ENCODE measurements around the gene CTRB1.
"Not testable (repeated sequence)": the region's sequence is repeated elsewhere in the genome, so short reads cannot be mapped to it uniquely, and the experiment has no call there.

Gene CTRB1

DNA sequence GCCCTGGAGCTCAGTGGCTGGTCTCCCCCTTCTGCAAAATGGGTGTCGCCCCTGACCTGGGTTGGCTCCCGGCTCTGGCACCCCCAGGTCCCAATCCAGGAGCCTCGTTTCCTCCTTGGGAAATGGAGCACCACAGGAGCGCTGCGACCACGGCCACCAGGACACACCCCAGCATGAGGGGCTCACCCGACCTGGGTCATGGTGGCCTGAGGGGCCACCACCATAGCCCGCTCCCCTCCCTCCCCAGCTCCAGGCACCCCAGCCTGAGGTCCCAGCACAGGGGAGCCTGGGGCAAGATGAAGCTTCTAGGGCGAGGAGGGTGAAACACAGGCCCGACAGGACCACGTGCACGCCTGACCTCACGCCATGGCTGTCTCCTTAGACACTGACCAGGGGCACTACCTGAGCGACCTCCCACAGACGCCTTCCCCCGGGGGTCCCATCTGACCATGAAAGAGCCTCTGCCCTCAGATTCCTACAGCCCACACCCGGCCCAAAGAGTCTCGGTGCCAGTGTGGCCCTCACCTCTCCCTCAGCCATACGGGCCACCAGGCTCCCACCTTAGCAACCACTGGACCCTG, 20.8 kb downstream of the CTRB1 start:
- peak overlapping the region; percentile 93 to 99 for H3K27ac ChIP-seq
- H3K36me3 ChIP-seq = peaks cover 26 to 56% (median 28%) of the 10 kb centered on the region in 3 donors

DNA sequence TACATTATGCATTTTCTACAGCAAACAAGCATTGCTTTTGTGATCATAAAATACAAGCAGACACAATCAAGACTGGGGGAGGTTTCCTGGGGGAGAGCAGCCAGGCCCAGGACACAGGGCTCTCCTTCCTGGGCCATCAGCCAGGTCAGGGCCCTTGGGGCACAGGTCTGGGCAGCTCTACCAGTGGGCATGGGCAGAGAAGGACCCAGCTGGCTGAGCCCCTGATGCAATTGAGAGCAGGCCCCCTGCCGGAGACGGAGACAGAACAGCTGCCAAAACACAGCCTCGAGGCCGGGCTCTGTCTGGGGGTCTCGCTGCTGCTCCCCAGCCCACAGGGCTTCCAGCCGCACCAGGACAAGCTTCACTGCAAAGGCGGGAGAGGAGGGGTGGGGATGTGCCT, 21.8 kb downstream of the CTRB1 start:
- H3K4me3 ChIP-seq; intact Hi-C loops (cut with DNase I; ENCODE audit: low total_unique reads); H3K9me3 ChIP-seq; H3K27me3 ChIP-seq; DNase-seq: not testable (repeated sequence)
- Histone ChIP-seq H3K4me1 (peaks cover 0 to 93% (median 85%) of the 10 kb centered on the region in 4 donors), H3K27ac (peak overlapping the region; percentile 93 to 99), H3K36me3 (peaks cover 16 to 46% (median 18%) of the 10 kb centered on the region in 3 donors)

More for the DNA sequence above, 20.8 kb downstream of the CTRB1 start:
- no peaks in the 10 kb centered on the region for H3K9me3 ChIP-seq
- peaks cover 0 to 92% (median 77%) of the 10 kb centered on the region in 4 donors for H3K4me1 ChIP-seq
- TF ChIP-seq, protein P1, sequence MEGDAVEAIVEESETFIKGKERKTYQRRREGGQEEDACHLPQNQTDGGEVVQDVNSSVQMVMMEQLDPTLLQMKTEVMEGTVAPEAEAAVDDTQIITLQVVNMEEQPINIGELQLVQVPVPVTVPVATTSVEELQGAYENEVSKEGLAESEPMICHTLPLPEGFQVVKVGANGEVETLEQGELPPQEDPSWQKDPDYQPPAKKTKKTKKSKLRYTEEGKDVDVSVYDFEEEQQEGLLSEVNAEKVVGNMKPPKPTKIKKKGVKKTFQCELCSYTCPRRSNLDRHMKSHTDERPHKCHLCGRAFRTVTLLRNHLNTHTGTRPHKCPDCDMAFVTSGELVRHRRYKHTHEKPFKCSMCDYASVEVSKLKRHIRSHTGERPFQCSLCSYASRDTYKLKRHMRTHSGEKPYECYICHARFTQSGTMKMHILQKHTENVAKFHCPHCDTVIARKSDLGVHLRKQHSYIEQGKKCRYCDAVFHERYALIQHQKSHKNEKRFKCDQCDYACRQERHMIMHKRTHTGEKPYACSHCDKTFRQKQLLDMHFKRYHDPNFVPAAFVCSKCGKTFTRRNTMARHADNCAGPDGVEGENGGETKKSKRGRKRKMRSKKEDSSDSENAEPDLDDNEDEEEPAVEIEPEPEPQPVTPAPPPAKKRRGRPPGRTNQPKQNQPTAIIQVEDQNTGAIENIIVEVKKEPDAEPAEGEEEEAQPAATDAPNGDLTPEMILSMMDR (IDR thresholded peaks at IDR 0.05) = no peak
- intact Hi-C loops (cut with DNase I; ENCODE audit: low total_unique reads) = loop anchor here (5.0 kb wide), 1 partner anchor 163 kb away; no protein-coding TSS in a partner anchor
- H3K4me3 ChIP-seq = peak overlapping the region in 1 of 2 donors; percentile 32
- DNase-seq = peak in 1 of 2 donors; percentile 65
- H3K27me3 ChIP-seq = no peaks in the 10 kb centered on the region

DNA sequence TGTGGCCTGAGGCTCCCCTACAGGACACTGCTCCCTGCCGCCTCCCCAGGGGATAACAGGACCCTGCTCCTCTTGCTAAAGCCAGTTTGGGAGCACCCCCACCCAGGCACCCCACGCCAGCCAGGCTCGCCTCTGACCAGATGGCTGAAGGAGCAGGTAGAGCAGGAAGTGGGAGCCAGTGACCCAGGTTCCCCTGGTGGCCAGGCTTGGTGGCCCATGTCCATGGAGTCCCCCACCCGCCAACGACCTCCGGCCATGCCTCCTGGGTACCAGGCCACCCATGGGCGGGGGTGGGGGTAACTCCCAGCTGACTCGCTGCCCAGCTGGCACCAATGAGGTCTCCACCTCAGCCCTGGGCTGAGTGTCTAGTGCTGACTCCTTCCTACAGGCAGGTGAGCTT, 22.6 kb downstream of the CTRB1 start:
- peaks cover 15 to 38% (median 16%) of the 10 kb centered on the region in 3 donors for H3K36me3 ChIP-seq

DNA sequence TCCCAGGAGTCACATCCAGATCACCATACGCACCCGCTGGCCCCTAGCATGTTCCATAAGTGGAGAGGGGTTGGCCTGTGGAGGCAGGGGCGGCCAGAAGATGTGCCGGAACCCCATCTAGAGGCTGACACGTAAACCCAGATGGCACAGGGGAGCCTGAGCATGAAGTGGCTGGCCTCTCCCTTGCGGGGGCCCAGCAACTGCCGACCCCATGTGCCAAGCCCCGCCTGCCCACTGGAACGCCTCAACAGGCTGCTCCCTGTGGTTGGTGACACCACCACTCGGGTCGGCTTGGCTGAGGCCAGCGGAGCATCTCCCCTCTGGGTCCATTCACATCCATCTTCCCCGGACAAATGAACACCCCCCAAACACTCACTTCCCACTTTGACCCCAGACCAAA, 23.2 kb downstream of the CTRB1 start:
- H3K36me3 ChIP-seq = peaks cover 15 to 32% (median 16%) of the 10 kb centered on the region in 3 donors
- no peaks in the 10 kb centered on the region for H3K27me3 ChIP-seq
- TF ChIP-seq, protein P1 (IDR thresholded peaks at IDR 0.05) = no peak
- H3K9me3 ChIP-seq = no peaks in the 10 kb centered on the region
- H3K4me3 ChIP-seq = no peak overlapping the region
- no peak for DNase-seq
- intact Hi-C loops (cut with DNase I; ENCODE audit: low total_unique reads) = no loop called here
- H3K4me1 ChIP-seq = peaks cover 0 to 100% (median 94%) of the 10 kb centered on the region in 4 donors
- H3K27ac ChIP-seq = peak overlapping the region; percentile 93 to 99

More for the DNA sequence above, 22.6 kb downstream of the CTRB1 start:
- no peaks in the 10 kb centered on the region for H3K9me3 ChIP-seq
- no peak for DNase-seq
- H3K4me1 ChIP-seq = peaks cover 0 to 100% (median 91%) of the 10 kb centered on the region in 4 donors
- H3K27me3 ChIP-seq = no peaks in the 10 kb centered on the region
- no peak overlapping the region for H3K4me3 ChIP-seq
- intact Hi-C loops (cut with DNase I; ENCODE audit: low total_unique reads) = no loop called here
- TF ChIP-seq, protein P1 (IDR thresholded peaks at IDR 0.05) = no peak
- peak overlapping the region; percentile 93 to 99 for H3K27ac ChIP-seq

DNA sequence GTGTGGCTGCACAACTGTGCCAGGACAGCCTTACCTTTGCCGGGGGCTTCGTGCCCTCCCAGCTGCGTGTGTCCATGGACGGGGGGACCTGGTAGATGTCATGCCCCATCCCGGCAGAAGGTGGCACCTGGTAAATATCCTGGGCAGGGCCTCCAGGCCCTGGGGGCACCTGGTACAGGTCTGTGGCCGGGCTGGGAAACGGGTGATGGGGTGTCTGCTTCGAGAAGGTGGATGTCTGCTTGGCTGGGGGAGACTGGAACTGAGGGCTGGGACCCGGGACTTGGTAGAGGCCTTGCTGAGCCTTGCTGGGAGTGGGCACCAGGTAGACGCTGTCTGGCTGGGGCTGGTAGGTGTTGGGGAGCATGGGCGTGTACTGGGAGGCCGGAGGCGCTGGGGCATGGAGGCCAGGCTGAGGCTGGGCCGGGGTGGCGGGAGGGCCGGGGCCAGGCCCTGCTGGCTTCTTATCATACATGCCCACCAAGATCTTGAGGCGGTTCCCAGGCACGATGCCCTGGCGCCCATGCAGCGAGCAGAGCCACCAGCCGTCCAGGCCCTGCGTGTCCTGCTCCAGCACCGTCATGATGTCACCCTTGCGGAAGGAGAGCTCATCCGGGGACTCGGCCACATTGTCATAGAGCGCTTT, 23.8 kb downstream of the CTRB1 start:
- H3K4me1 ChIP-seq = peaks cover 0 to 100% (median 94%) of the 10 kb centered on the region in 4 donors

DNA sequence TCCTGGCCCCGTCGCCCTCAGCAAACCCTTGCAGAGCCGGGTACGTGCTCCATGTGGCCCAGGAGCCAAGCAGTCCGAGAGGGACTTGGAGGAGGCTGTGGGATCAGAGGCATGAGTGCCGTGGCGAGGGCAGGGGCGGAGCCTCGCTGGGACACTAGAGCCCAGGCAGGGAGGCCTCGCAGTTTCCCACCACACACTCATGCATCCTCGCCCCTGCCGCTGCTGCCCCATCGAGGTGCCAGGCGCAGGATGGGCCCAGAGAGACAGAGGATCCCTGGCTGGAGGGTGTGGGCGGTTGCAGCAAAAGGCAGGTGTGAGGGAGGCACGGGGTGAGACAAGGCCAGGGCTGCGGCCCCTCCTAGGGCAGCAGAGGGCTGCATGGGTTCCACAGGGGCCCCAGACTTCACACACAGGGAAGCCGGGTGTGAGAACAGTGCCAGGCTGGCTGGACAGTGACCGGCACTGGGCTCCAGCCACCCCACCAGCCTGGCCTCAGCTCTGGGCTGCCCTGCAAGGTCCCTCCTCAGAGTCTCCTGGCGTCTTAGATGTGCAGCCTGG, 25.0 kb downstream of the CTRB1 start:
- intact Hi-C loops (cut with DNase I; ENCODE audit: low total_unique reads) = no loop called here
- TF ChIP-seq, protein P1 (IDR thresholded peaks at IDR 0.05) = no peak
- Histone ChIP-seq H3K36me3 (peaks cover 15 to 25% (median 16%) of the 10 kb centered on the region in 3 donors), H3K4me1 (peaks cover 0 to 100% (median 94%) of the 10 kb centered on the region in 4 donors), H3K9me3 (no peaks in the 10 kb centered on the region), H3K4me3 (peak overlapping the region in 1 of 2 donors; percentile 17), H3K27me3 (no peaks in the 10 kb centered on the region), H3K27ac (peak overlapping the region; percentile 93 to 99)
- no peak for DNase-seq

More for the DNA sequence above, 23.8 kb downstream of the CTRB1 start:
- H3K9me3 ChIP-seq; DNase-seq; H3K4me3 ChIP-seq; H3K27me3 ChIP-seq; intact Hi-C loops (cut with DNase I; ENCODE audit: low total_unique reads): not testable (repeated sequence)
- peaks cover 15 to 26% (median 16%) of the 10 kb centered on the region in 3 donors for H3K36me3 ChIP-seq
- peak overlapping the region; percentile 93 to 99 for H3K27ac ChIP-seq

Data from tibial artery (tissue), 4 donors.